Panc1 (cell line): Measurements from ENCODE around the gene TRPM5. TPM values are rescaled to one million over a fixed set of nuclear protein-coding genes. Genes with fewer than 3 reads are reported as not detected.

Experiments used
- ATAC-seq: fragments of 200-7000 bp; cut with Tn5 transposase; 2 replicates; pipeline ENCODE4 v1.9.1; 2020; ENCODE audit warnings: mild to moderate bottlenecking, moderate library complexity
- BruUV-seq: library from RNA; stranded (reverse); fragments of 400-500 nt; replicated peaks from 2 replicates; lab custom pipeline; 2021; lab: Mats Ljungman, UMichigan
- CTCF ChIA-PET: fragments of 300-600 bp; sonication (Branson Sonifier 250); formaldehyde crosslinking; loops from one replicate; lab custom pipeline; 2022; ENCODE audit warnings: antibody characterized with exemption; lab: Charles Lee
- POLR2A ChIA-PET: fragments of 300-600 bp; sonication (Branson Sonifier 250); formaldehyde crosslinking; loops from one replicate; lab custom pipeline; 2022; ENCODE audit warnings: antibody characterized with exemption; lab: Charles Lee
- DNase-seq: peaks from one replicate; pipeline ENCODE4 v3.0.0-alpha.2; 2010; ENCODE audit warnings: low read depth, low spot score
- H3K27ac ChIP-seq: 2 replicates; pipeline ENCODE4 v1.5.1; 2011; ENCODE audit warnings: mild to moderate bottlenecking, low read length, inconsistent platforms
- H3K27me3 ChIP-seq: fragments of 200-500 bp; sonication (Bioruptor generic); 2 replicates; pipeline ENCODE4 v1.6.0; 2014; ENCODE audit warnings: low read length, inconsistent platforms; ENCODE audit not compliant: control insufficient read depth, insufficient read depth
- H3K36me3 ChIP-seq: fragments of 200-500 bp; sonication (Bioruptor generic); 2 replicates; pipeline ENCODE4 v1.5.1; 2014; ENCODE audit warnings: inconsistent platforms, mild to moderate bottlenecking, low read length, moderate library complexity; ENCODE audit not compliant: control insufficient read depth, insufficient read depth
- H3K4me1 ChIP-seq: 2 replicates; pipeline ENCODE4 v1.5.1; 2011; ENCODE audit warnings: inconsistent platforms, mild to moderate bottlenecking, low read length, moderate library complexity; ENCODE audit not compliant: control insufficient read depth, insufficient read depth
- H3K4me3 ChIP-seq, 2 experiments: 2 replicates each; pipeline ENCODE4 v1.5.1; 2011 to 2012; ENCODE audit warnings: low read depth in 2 of 2, low read length in 2 of 2, mild to moderate bottlenecking in 2 of 2, inconsistent platforms in 1 of 2, moderate library complexity in 1 of 2
- H3K9me3 ChIP-seq: fragments of 200-500 bp; sonication (Bioruptor generic); 2 replicates; pipeline ENCODE4 v1.5.1; 2014; ENCODE audit warnings: low read depth, mild to moderate bottlenecking, inconsistent platforms, low read length, moderate library complexity; ENCODE audit not compliant: control insufficient read depth, insufficient read depth
- CTCF ChIP-seq: fragments of 450-650 bp; IDR thresholded peaks from 2 replicates; pipeline ENCODE4 v1.5.1; 2017; ENCODE audit warnings: mild to moderate bottlenecking
- POLR2AphosphoS5 ChIP-seq: IDR thresholded peaks from 2 replicates; pipeline ENCODE4 v1.6.1; 2012; ENCODE audit warnings: mild to moderate bottlenecking, low read depth, low read length, moderate library complexity
- REST ChIP-seq, 2 experiments: IDR thresholded peaks; 2 replicates each; pipeline ENCODE4 v1.6.1; 2011 to 2012; ENCODE audit warnings: low read depth in 2 of 2, control low read depth in 1 of 2, low read length in 1 of 2, mild to moderate bottlenecking in 1 of 2, moderate library complexity in 1 of 2; ENCODE audit not compliant: insufficient read depth in 1 of 2
- SIN3A ChIP-seq: IDR thresholded peaks from 2 replicates; pipeline ENCODE4 v1.6.1; 2012; ENCODE audit warnings: low read depth, mild to moderate bottlenecking, low read length, moderate library complexity, borderline replicate concordance; ENCODE audit not compliant: insufficient read depth
- TCF7L2 ChIP-seq: IDR thresholded peaks from 2 replicates; pipeline ENCODE4 v1.6.1; 2011; ENCODE audit warnings: mild to moderate bottlenecking, low read depth, low read length, inconsistent platforms
- in situ Hi-C: cut with HindIII; loops from 2 replicates; pipeline ENCODE4 v1.10.0; 2016; ENCODE audit warnings: low sequenced_read_pairs, low pct_unique_long_range_greater_than_20kb
- intact Hi-C: fragments of 100-400 bp; cut with micrococcal nuclease; formaldehyde crosslinking; loops from one replicate; pipeline ENCODE4 v1.10.0; 2022; ENCODE audit not compliant: unreplicated experiment
- total RNA-seq: library from RNA; stranded (reverse); gene quantifications from one replicate; pipeline ENCODE4 v1.2.1, GENCODE V29; 2021; ENCODE audit not compliant: unreplicated experiment

TRPM5 gene
- total RNA-seq, 1 experiment from 2014 or later, result 0.08 TPM

- CTCF ChIA-PET, result interaction anchor here (0.6 to 6.3 kb wide), 4 partner anchors 92 to 266 kb away, joined by 3 to 102 read pairs (median 16); no protein-coding TSS in a partner anchor
- BruUV-seq, result no TSS peak
- no peak for ATAC-seq
- H3K9me3 ChIP-seq, result no peaks in the 10 kb centered on the region
- intact Hi-C loops, result no loop called here
- no peak overlapping the region for H3K4me3 ChIP-seq
- in situ Hi-C loops, result no loop called here
- DNase-seq, result no peak
- POLR2A ChIA-PET, result no interaction called here
- no peak overlapping the region for H3K27ac ChIP-seq
- peaks cover 7% of the 10 kb centered on the region; the same call in 1 of the 2 replicates for H3K4me1 ChIP-seq
- no peaks in the 10 kb centered on the region for H3K36me3 ChIP-seq
- H3K27me3 ChIP-seq, result no peaks in the 10 kb centered on the region
- no peak for TF ChIP-seq POLR2AphosphoS5
- TF ChIP-seq CTCF, result no peak
- no peak for TF ChIP-seq SIN3A
- TF ChIP-seq REST (IDR thresholded peaks at IDR 0.05; ENCODE audit: insufficient read depth in 1 of 2, low read depth in 2 of 2, low read length in 1 of 2), result no peak
- no peak for TF ChIP-seq TCF7L2
These were observed 21.7 kb downstream of the TRPM5 start for GRCh38 chr11:2422461-2423156.

GRCh38 chr11:2421996-2422395 lies 22.3 kb downstream of the TRPM5 start:
- POLR2A ChIA-PET, result no interaction called here
- DNase-seq, result no peak
- intact Hi-C loops (loop anchor here (2.0 kb wide), 1 partner anchor 223 kb away; no protein-coding TSS in a partner anchor), in situ Hi-C loops (no loop called here)
- H3K36me3 ChIP-seq, result no peaks in the 10 kb centered on the region
- TF ChIP-seq REST (IDR thresholded peaks at IDR 0.05; ENCODE audit: insufficient read depth in 1 of 2, low read depth in 2 of 2, low read length in 1 of 2), result no peak
- TF ChIP-seq POLR2AphosphoS5, result no peak
- no peak for TF ChIP-seq TCF7L2
- no peak for TF ChIP-seq SIN3A
- TF ChIP-seq CTCF, result no peak; the same call in 1 of the 2 replicates
- H3K4me3 ChIP-seq, result no peak overlapping the region
- peaks cover 7% of the 10 kb centered on the region; the same call in 1 of the 2 replicates for H3K4me1 ChIP-seq
- no peaks in the 10 kb centered on the region for H3K9me3 ChIP-seq
- CTCF ChIA-PET, result interaction anchor here (0.6 to 6.3 kb wide), 3 partner anchors 91 to 116 kb away, joined by 7 to 102 read pairs (median 24); no protein-coding TSS in a partner anchor
- BruUV-seq, result no TSS peak
- no peak for ATAC-seq
- H3K27me3 ChIP-seq, result no peaks in the 10 kb centered on the region
- H3K27ac ChIP-seq, result no peak overlapping the region
